Activated CD8-positive, alpha-beta memory T cell treated with anti-CD3 and anti-CD28 coated beads for 48 hours (primary cell): ENCODE measurements around the gene CNTD1.

Experiments
- DNase-seq, 3 experiments: peaks; one replicate each; pipeline ENCODE4 v3.0.0-alpha.2; 2020; ENCODE audit warnings: low read depth in 2 of 3, low spot score in 2 of 3

Gene CNTD1

GRCh38 chr17:42803074-42803883 is 4.6 kb downstream of the CNTD1 start:
- DNase-seq = no peak

GRCh38 chr17:42804918-42805367 is 6.3 kb downstream of the CNTD1 start:
- DNase-seq = no peak

- DNase-seq = no peak
Measured at GRCh38 chr17:42806249-42806648, 7.6 kb downstream of the CNTD1 start.

- no peak for DNase-seq
Measured at GRCh38 chr17:42809250-42809649, 10.6 kb downstream of the CNTD1 start.

GRCh38 chr17:42814633-42815399 is 16.2 kb downstream of the CNTD1 start:
- no peak for DNase-seq

GRCh38 chr17:42817866-42818265 is 19.2 kb downstream of the CNTD1 start:
- no peak for DNase-seq

- DNase-seq = no peak
Measured at GRCh38 chr17:42818379-42818778, 19.7 kb downstream of the CNTD1 start.

- DNase-seq = peak in 2 of 3 experiments; percentile 29 to 32
Measured at GRCh38 chr17:42819939-42820535, 21.4 kb downstream of the CNTD1 start.

- no peak for DNase-seq
Measured at GRCh38 chr17:42821176-42821575, 22.5 kb downstream of the CNTD1 start.

- no peak for DNase-seq
Measured at GRCh38 chr17:42827472-42827871, 28.8 kb downstream of the CNTD1 start.

GRCh38 chr17:42830971-42831370 is 32.3 kb downstream of the CNTD1 start:
- no peak for DNase-seq

- no peak for DNase-seq
Measured at GRCh38 chr17:42832213-42832933, 33.7 kb downstream of the CNTD1 start.

GRCh38 chr17:42832934-42833766 is 34.5 kb downstream of the CNTD1 start, which contains the start of gene PSME3:
PSME3 (plus strand) TSS chr17:42833397; CDS start chr17:42833632, 235 bp downstream.
- peak; percentile 85 to 90 (median 88) for DNase-seq

- DNase-seq = no peak
Measured at GRCh38 chr17:42833767-42834422, 35.2 kb downstream of the CNTD1 start.

- no peak for DNase-seq
Measured at GRCh38 chr17:42835732-42836131, 37.1 kb downstream of the CNTD1 start.

GRCh38 chr17:42841975-42842685 is 43.5 kb downstream of the CNTD1 start:
- DNase-seq = no peak

- no peak for DNase-seq
Measured at GRCh38 chr17:42843358-42843934, 44.8 kb downstream of the CNTD1 start.

GRCh38 chr17:42844271-42844670 is 45.6 kb downstream of the CNTD1 start, which contains the start of gene AOC2:
AOC2 (plus strand) TSS chr17:42844580; CDS start chr17:42844627, 47 bp downstream.
- no peak for DNase-seq
